NCI-H2227 treated with DMSO at 0.1 percent for 48 hours (cell line): ENCODE measurements around the gene KIF1A.

Experiments
- DNase-seq: peaks from one replicate; lab custom pipeline; 2025; lab: John Stamatoyannopoulos, UW

Gene KIF1A

GRCh38 chr2:240719676-240720545 is 100.1 kb downstream of the KIF1A start:
- no peak for DNase-seq

- no peak for DNase-seq
Observed at GRCh38 chr2:240718896-240719490, 101.0 kb downstream of the KIF1A start.

GRCh38 chr2:240717681-240718581 is 102.1 kb downstream of the KIF1A start:
- no peak for DNase-seq

GRCh38 chr2:240717181-240717641 is 102.8 kb downstream of the KIF1A start:
- DNase-seq = no peak

GRCh38 chr2:240716130-240716798 is 103.8 kb downstream of the KIF1A start:
- DNase-seq = no peak

- DNase-seq = no peak
Observed at GRCh38 chr2:240714747-240715725, 105.0 kb downstream of the KIF1A start.

GRCh38 chr2:240713928-240714746 is 105.9 kb downstream of the KIF1A start:
- no peak for DNase-seq

GRCh38 chr2:240713071-240713927 is 106.7 kb downstream of the KIF1A start:
- DNase-seq = no peak

GRCh38 chr2:240712121-240712520 is 107.9 kb downstream of the KIF1A start:
- no peak for DNase-seq

- no peak for DNase-seq
Observed at GRCh38 chr2:240711701-240712100, 108.3 kb downstream of the KIF1A start.

- no peak for DNase-seq
Observed at GRCh38 chr2:240711296-240711695, 108.7 kb downstream of the KIF1A start.

- DNase-seq = no peak
Observed at GRCh38 chr2:240708457-240708856, 111.6 kb downstream of the KIF1A start.

GRCh38 chr2:240707821-240708220 is 112.2 kb downstream of the KIF1A start:
- DNase-seq = no peak

- DNase-seq = no peak
Observed at GRCh38 chr2:240707043-240707756, 112.8 kb downstream of the KIF1A start.

GRCh38 chr2:240705204-240705791 is 114.7 kb downstream of the KIF1A start:
- DNase-seq = no peak

GRCh38 chr2:240704651-240705050 is 115.4 kb downstream of the KIF1A start:
- DNase-seq = no peak
